ENCODE data around the gene MS4A14. TPM values are rescaled to one million over a fixed set of nuclear protein-coding genes. Genes with fewer than 3 reads are reported as not detected.

The MS4A14 gene
- total and polyA plus RNA-seq, 2 of the 8 experiments (the other 6 are each of a cell fraction or from before 2014, with no cell fraction given), result not detected

- Histone ChIP-seq H3K79me2 (ENCODE audit: control insufficient read depth in 1 of 2, insufficient read depth in 2 of 2, low read length in 2 of 2) (no peaks in the 10 kb centered on the region), H2AFZ (ENCODE audit: low read length) (no peak overlapping the region), H4K20me1 (replicated peaks in 1 of 2; ENCODE audit: control insufficient read depth in 1 of 2, insufficient read depth in 2 of 2, low read length in 2 of 2) (no peaks in the 10 kb centered on the region), H3K23me2 (ENCODE audit: low read depth, low read length) (no peaks in the 10 kb centered on the region), H2BK120ac (replicated peaks; ENCODE audit: low read depth, low read length) (no peak overlapping the region), H3K14ac (ENCODE audit: insufficient read length) (no peak overlapping the region), H2BK5ac (ENCODE audit: low read depth, low read length) (no peak overlapping the region), H3K23ac (ENCODE audit: insufficient read length) (no peak overlapping the region), H3K56ac (replicated peaks; ENCODE audit: insufficient read length, low read depth, low read length) (no peak overlapping the region), H3K4ac (replicated peaks; ENCODE audit: insufficient read length, low read depth, low read length) (no peak overlapping the region), H3K27me3 (replicated peaks in 1 of 4; ENCODE audit: control insufficient read depth in 3 of 4, extremely low read depth in 1 of 4, insufficient read depth in 3 of 4, low read length in 3 of 4) (no peaks in the 10 kb centered on the region), H2BK15ac (ENCODE audit: low read length) (no peak overlapping the region), H3K4me1 (replicated peaks in 1 of 4; ENCODE audit: control insufficient read depth in 3 of 4, insufficient read depth in 4 of 4, low read length in 3 of 4) (peaks cover 0 to 1% (median 0%) of the 10 kb centered on the region in 4 experiments; a peak in 1 of 7 replicates), H2BK12ac (ENCODE audit: low read depth, low read length) (no peak overlapping the region), H3K79me1 (ENCODE audit: low read depth, low read length) (no peaks in the 10 kb centered on the region), H3K9me3 (ENCODE audit: insufficient read depth in 2 of 2, low read depth in 1 of 2, low read length in 1 of 2) (no peaks in the 10 kb centered on the region), H3K18ac (ENCODE audit: extremely low read depth, low read length) (no peak overlapping the region), H3K4me2 (ENCODE audit: insufficient read depth in 1 of 2, low read depth in 2 of 2, low read length in 2 of 2) (no peak overlapping the region), H2AK5ac (ENCODE audit: low read depth, low read length) (no peak overlapping the region), H2BK20ac (ENCODE audit: low read length) (no peak overlapping the region), H3K4me3 (ENCODE audit: extremely low read depth in 1 of 4, insufficient read depth in 2 of 4, low read depth in 3 of 4, low read length in 4 of 4) (no peak overlapping the region), H4K8ac (ENCODE audit: extremely low read depth, insufficient read depth, low read length) (no peak overlapping the region), H3K36me3 (ENCODE audit: control insufficient read depth in 2 of 4, insufficient read depth in 4 of 4, low read length in 3 of 4) (no peaks in the 10 kb centered on the region), H3K9ac (replicated peaks in 1 of 4; ENCODE audit: extremely low read depth in 1 of 4, low read depth in 3 of 4, low read length in 3 of 4) (no peak overlapping the region), H4K5ac (ENCODE audit: insufficient read length, low read depth, low read length) (no peak overlapping the region), H4K91ac (replicated peaks; ENCODE audit: insufficient read length, low read length) (no peak overlapping the region), H3K27ac (ENCODE audit: low read depth, low read length) (no peak overlapping the region)
- WGBS, 2 experiments (ENCODE audit: extremely low coverage in 1 of 2, insufficient coverage in 1 of 2, insufficient read length in 1 of 2, insufficient replicate concordance in 2 of 2, low coverage in 1 of 2, low lambda C conversion rate in 2 of 2, missing lambda C conversion rate in 1 of 2), result 95% methylated on average over 2 of the region's 2 CpGs; no CpG with 5 or more reads in 1 of the 2 experiments
- no peak for FAIRE-seq
- CTCF ChIA-PET (ENCODE audit: partially characterized antibody), result interaction anchor here (0.6 kb wide), 1 partner anchor 10 kb away, joined by 3 read pairs; no protein-coding TSS in a partner anchor
- POLR2A ChIA-PET (ENCODE audit: partially characterized antibody), result no interaction called here
- DNase-seq (ENCODE audit: low read depth in 1 of 2, low spot score in 2 of 2), result no peak
- TF ChIP-seq HDAC6 (IDR thresholded peaks at IDR 0.05; ENCODE audit: low read depth, low read length), result no peak
- TF ChIP-seq ATF2 (IDR thresholded peaks at IDR 0.05; ENCODE audit: low read length), result no peak
- TF ChIP-seq SP1 (IDR thresholded peaks at IDR 0.05; ENCODE audit: low read depth, low read length), result no peak
- TF ChIP-seq E2F6 (IDR thresholded peaks at IDR 0.05), result no peak
- TF ChIP-seq BACH1 (IDR thresholded peaks at IDR 0.05; ENCODE audit: low read length), result no peak
- no peak for TF ChIP-seq PHF8 (conservative IDR thresholded peaks at IDR 0.05; ENCODE audit: low read depth, low read length)
- TF ChIP-seq TCF12 (IDR thresholded peaks at IDR 0.05; ENCODE audit: low read depth, low read length), result no peak
- no peak for TF ChIP-seq RAD21 (IDR thresholded peaks at IDR 0.05 in 1 of 2, conservative IDR thresholded peaks at IDR 0.05 in 1 of 2; ENCODE audit: low read depth in 2 of 2, low read length in 2 of 2)
- TF ChIP-seq FOSL1 (IDR thresholded peaks at IDR 0.05; ENCODE audit: insufficient read depth, low read depth, low read length), result no peak
- TF ChIP-seq CEBPB (IDR thresholded peaks at IDR 0.05; ENCODE audit: low read depth, low read length), result no peak
- no peak for TF ChIP-seq ZNF274 (IDR thresholded peaks at IDR 0.05; ENCODE audit: borderline replicate concordance, extremely low read depth, low read length)
- no peak for TF ChIP-seq SRF (IDR thresholded peaks at IDR 0.05; ENCODE audit: low read depth, low read length)
- TF ChIP-seq CREB1 (IDR thresholded peaks at IDR 0.05), result no peak
These were observed 32.3 kb downstream of the MS4A14 start for GRCh38 chr11:60428517-60428916.

Data from H1 (cell line).